GM23248 (cell line): ENCODE measurements around the gene CPEB1.

Experiments
- EZH2 ChIP-seq: fragments of 200-600 bp; sonication (generic); IDR thresholded peaks from 2 replicates; pipeline ENCODE4 v1.6.1; 2018; ENCODE audit warnings: antibody characterized with exemption, mild to moderate bottlenecking; ENCODE audit not compliant: insufficient read depth, poor library complexity, severe bottlenecking
- EZH2phosphoT487 ChIP-seq: fragments of 200-600 bp; sonication (generic); IDR thresholded peaks from 2 replicates; pipeline ENCODE4 v1.6.1; 2018; ENCODE audit warnings: antibody characterized with exemption, moderate library complexity, mild to moderate bottlenecking, low read depth; ENCODE audit not compliant: insufficient read depth

DNA sequence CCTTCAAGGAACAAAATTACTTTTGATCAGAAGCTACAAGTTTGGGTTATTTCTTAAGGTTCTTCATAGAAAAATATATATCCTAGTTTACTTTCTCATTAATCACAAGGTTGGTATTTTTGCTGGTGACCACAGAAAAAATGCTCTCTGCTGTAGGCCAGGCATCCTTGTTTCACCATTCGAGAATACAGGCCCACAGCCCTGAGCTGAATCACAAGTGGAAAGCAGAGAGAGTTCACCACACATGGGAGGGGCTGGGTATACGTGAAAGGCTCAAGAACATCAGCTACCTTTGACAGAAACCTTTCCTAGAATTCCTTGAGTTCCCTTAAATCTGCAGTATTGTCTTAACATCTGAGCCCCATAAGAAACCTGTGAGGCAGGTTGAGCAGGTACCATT is 23.2 kb downstream of the CPEB1 start:
- no peak for TF ChIP-seq EZH2phosphoT487
- no peak for TF ChIP-seq EZH2
